Body of pancreas (tissue), 4 donors: Measurements from ENCODE around the gene ADAT1. TPM values are rescaled to one million over a fixed set of nuclear protein-coding genes. Genes with fewer than 3 reads are reported as not detected.

Source experiments
- ATAC-seq: fragments of 150-250 bp; one replicate; pipeline ENCODE4 v1.9.1; 2016
- DNase-seq, 4 donors: peaks; one replicate each; pipeline ENCODE4 v3.0.0-alpha.2; 2019
- H3K27ac ChIP-seq, 4 donors: fragments of 200-600 bp; sonication (generic); 1 replicate in 3 of 4; 2 replicates in 1 of 4; pipeline versions ENCODE4 v1.5.1 to v1.6.1; 2016 to 2019; ENCODE audit warnings: mild to moderate bottlenecking in 1 of 4, mixed read lengths in 1 of 4, moderate library complexity in 1 of 4
- H3K27me3 ChIP-seq, 2 donors: fragments of 200-600 bp; sonication (generic); one replicate each; pipeline ENCODE4 v1.6.0; 2016; ENCODE audit warnings: mild to moderate bottlenecking in 1 of 2
- H3K36me3 ChIP-seq, 2 donors: fragments of 200-600 bp; sonication (generic); replicated peaks in 1 of 2; 2 replicates each; pipeline ENCODE4 v1.5.1; 2016; ENCODE audit warnings: low read depth in 2 of 2; ENCODE audit not compliant: insufficient read depth in 1 of 2
- H3K4me1 ChIP-seq: fragments of 200-600 bp; sonication (generic); one replicate; pipeline ENCODE4 v1.6.0; 2016
- H3K4me3 ChIP-seq, 2 donors: fragments of 200-600 bp; sonication (generic); 1 replicate in 1 of 2; 2 replicates in 1 of 2; pipeline ENCODE4 v1.5.1; 2016 to 2019
- H3K9me3 ChIP-seq, 3 donors: fragments of 200-600 bp; sonication (generic); 1 replicate in 2 of 3; 2 replicates in 1 of 3; pipeline ENCODE4 v1.5.1; 2016
- POLR2A ChIP-seq, 3 donors: fragments of 450-650 bp; IDR thresholded peaks; one replicate each; pipeline ENCODE4 v1.6.1; 2016; ENCODE audit warnings: antibody characterized with exemption in 3 of 3, mild to moderate bottlenecking in 2 of 3
- WGBS, 2 donors: methylation state at CpG; one replicate each; pipeline ENCODE4 v1.1.5; 2017; 5-methylcytosine and 5-hydroxymethylcytosine counted together
- intact Hi-C: fragments of 100-400 bp; cut with DNase I; formaldehyde crosslinking; loops from one replicate; pipeline ENCODE4 v1.15.1; 2023
- total RNA-seq, 2 donors: library from RNA; depleted of rRNA; stranded (reverse); fragments of >200 nt; gene quantifications; one replicate each; pipeline ENCODE4 v1.1.0, GENCODE V29; 2016
- TF ChIP-seq, protein P1 (sequence below), 7 experiments: fragments of 450-650 bp in 4 of 7; fragments of 200-600 bp in 3 of 7; sonication (generic) in 3 of 7; IDR thresholded peaks; one replicate each; pipeline ENCODE4 v1.5.1; 2016 to 2019; ENCODE audit warnings: antibody characterized with exemption in 7 of 7

ADAT1 gene, protein sequence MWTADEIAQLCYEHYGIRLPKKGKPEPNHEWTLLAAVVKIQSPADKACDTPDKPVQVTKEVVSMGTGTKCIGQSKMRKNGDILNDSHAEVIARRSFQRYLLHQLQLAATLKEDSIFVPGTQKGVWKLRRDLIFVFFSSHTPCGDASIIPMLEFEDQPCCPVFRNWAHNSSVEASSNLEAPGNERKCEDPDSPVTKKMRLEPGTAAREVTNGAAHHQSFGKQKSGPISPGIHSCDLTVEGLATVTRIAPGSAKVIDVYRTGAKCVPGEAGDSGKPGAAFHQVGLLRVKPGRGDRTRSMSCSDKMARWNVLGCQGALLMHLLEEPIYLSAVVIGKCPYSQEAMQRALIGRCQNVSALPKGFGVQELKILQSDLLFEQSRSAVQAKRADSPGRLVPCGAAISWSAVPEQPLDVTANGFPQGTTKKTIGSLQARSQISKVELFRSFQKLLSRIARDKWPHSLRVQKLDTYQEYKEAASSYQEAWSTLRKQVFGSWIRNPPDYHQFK
- total RNA-seq: 10 to 100 TPM; 12.9 to 14.8 TPM

DNA sequence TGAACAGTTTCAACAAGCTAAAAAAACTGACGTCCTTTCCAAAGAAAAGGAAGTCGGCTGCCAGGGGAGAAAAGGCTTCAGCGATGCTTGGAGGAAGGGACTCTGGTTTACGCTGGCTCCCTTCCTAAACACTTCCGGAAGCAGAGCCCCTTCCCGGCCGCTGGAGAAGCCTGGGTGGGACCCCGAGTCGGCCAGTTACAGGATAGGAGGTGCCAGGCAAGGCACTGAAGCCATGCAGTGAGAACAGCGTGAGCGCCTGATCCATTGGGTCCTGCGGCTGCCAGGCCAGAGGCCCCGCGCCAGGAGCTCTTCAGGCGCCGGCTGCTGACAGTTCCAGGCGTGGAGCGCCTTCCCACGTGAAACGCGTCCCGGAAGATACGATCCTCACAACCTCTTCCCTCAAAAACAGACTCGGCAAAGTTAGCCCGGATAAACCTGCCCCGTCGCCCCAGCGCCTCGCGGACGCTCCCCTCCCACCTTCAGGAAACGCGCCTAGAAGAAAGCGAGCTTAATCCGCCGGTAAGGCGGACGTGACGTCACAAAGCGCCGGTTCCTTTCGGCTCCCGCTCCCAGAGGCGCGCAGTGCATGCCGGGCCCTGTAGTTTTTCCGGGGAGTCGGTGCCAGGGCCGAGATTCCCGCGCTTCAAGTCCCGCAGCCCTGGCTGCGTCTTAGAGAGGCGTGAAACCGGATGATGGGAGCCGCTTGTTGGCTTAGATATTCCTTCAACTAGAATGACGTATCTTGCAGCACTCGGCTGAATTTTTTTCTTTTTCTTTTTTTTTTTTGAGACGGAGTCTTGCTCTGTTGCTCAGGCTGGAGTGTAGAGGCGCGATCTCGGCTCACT lies at the start of gene ADAT1:
ADAT1 (minus strand) TSS at position 521 of the 845 bp plus-strand sequence. CDS start 2,482 bp downstream, outside the sequence.
- Histone ChIP-seq H3K36me3 (peaks cover 4 to 7% of the 10 kb centered on the region in 2 donors), H3K27ac (peak within 1 kb of the TSS; percentile 59 to 92 (median 79)), H3K4me1 (peaks cover 12% of the 10 kb centered on the region), H3K27me3 (no peaks in the 10 kb centered on the region), H3K9me3 (no peaks in the 10 kb centered on the region), H3K4me3 (peak within 1 kb of the TSS; percentile 54 to 57)
- DNase-seq (peak; percentile 97 to 98 (median 98)), ATAC-seq (peak; percentile 97)
- intact Hi-C loops: no loop called here
- 1% methylated on average over 39 to 59 of the region's 62 CpGs for WGBS, 2 donors
- TF ChIP-seq, protein P1, sequence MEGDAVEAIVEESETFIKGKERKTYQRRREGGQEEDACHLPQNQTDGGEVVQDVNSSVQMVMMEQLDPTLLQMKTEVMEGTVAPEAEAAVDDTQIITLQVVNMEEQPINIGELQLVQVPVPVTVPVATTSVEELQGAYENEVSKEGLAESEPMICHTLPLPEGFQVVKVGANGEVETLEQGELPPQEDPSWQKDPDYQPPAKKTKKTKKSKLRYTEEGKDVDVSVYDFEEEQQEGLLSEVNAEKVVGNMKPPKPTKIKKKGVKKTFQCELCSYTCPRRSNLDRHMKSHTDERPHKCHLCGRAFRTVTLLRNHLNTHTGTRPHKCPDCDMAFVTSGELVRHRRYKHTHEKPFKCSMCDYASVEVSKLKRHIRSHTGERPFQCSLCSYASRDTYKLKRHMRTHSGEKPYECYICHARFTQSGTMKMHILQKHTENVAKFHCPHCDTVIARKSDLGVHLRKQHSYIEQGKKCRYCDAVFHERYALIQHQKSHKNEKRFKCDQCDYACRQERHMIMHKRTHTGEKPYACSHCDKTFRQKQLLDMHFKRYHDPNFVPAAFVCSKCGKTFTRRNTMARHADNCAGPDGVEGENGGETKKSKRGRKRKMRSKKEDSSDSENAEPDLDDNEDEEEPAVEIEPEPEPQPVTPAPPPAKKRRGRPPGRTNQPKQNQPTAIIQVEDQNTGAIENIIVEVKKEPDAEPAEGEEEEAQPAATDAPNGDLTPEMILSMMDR (IDR thresholded peaks at IDR 0.05): peak in 2 of 7 experiments; percentile 7 to 12
- TF ChIP-seq POLR2A (IDR thresholded peaks at IDR 0.05): peak in 2 of 3 donors; percentile 81 to 85

DNA sequence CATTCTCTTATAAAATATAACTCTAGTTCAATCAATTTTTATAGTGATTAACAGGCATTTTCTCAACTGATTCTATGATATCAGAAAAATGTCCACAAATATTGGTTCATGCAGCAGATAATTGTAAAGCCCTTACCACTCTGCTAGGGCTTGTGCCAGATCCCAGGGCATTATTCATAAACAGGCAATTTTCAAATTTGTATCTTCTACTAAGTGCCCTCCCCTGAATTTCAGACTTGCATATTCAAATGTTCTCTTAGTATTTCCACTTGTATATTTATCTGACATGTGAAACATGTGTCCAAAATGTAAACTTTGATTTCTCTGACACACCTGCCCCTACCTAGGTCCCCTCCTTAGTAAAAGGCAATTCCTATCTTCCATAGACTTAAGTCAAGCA lies 44.4 kb upstream of the ADAT1 start:
- Histone ChIP-seq H3K4me3 (no peak overlapping the region), H3K4me1 (no peaks in the 10 kb centered on the region), H3K27me3 (no peaks in the 10 kb centered on the region), H3K9me3 (no peaks in the 10 kb centered on the region), H3K27ac (no peak overlapping the region), H3K36me3 (no peaks in the 10 kb centered on the region)
- TF ChIP-seq, protein P1 (IDR thresholded peaks at IDR 0.05): no peak
- TF ChIP-seq POLR2A (IDR thresholded peaks at IDR 0.05): no peak
- intact Hi-C loops: no loop called here
- DNase-seq (no peak), ATAC-seq (no peak)

DNA sequence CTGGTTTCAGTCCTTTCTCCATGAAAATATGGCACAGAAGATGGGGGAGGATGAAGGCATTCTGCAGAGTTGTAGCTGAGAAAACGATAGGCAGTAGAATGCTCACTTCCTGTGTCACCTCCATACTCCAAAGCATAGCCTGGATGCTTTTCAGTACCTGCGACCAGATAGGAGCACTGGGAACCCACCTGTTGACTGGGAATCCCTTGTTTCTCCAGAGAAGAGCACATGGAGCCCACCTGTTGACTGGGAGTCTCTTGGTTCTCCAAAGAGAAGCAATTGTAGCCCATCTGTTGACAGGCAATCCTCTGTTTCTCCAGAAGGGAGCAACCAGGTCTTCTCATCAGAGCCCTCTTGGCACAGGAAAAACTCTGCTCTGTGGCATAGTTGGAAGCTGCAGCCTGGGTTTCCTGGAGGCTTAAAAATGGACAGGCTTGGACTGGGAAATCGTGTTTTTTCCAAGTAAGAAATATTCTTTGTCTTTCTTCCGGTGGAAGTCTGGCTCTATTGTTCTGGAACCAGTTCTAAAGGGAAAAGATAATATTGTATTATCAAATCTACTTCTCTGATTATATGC lies 37.7 kb upstream of the ADAT1 start:
- intact Hi-C loops: no loop called here
- H3K4me3 ChIP-seq: no peak overlapping the region

DNA sequence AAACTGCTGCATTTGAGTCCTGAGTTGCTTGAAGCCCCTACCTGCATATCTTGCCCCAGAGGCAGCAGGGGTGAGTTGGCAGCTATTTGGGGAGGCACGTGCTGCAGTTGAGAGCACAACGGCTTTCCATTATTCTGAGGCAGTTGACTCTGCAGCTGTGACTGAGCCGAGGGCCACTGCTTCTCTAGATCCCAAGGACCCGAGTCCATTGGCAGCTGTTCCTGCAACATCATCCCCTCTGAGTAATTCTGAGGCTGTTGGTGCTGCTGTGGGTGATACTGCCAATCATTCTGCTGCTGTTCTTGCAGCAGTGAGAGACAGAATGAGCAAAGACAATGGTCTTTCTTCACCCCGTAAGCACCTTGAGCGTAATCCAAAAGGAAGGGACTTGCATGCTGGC lies 37.2 kb upstream of the ADAT1 start:
- no peak overlapping the region for H3K4me3 ChIP-seq
- DNase-seq (no peak), ATAC-seq (no peak)
- H3K27ac ChIP-seq: no peak overlapping the region
- no peaks in the 10 kb centered on the region for H3K4me1 ChIP-seq
- H3K27me3 ChIP-seq: no peaks in the 10 kb centered on the region
- H3K9me3 ChIP-seq: no peaks in the 10 kb centered on the region
- 86 to 89% methylated on average over 6 of the region's 6 CpGs for WGBS, 2 donors
- intact Hi-C loops: no loop called here
- peaks cover 0 to 19% of the 10 kb centered on the region in 2 donors for H3K36me3 ChIP-seq
- TF ChIP-seq, protein P1 (IDR thresholded peaks at IDR 0.05): no peak
- TF ChIP-seq POLR2A (IDR thresholded peaks at IDR 0.05): no peak

More for the DNA sequence above, 37.7 kb upstream of the ADAT1 start:
- TF ChIP-seq, protein P1 (IDR thresholded peaks at IDR 0.05): no peak
- no peak for TF ChIP-seq POLR2A (IDR thresholded peaks at IDR 0.05)
- H3K9me3 ChIP-seq: no peaks in the 10 kb centered on the region
- H3K36me3 ChIP-seq: peaks cover 0 to 15% of the 10 kb centered on the region in 2 donors
- no peaks in the 10 kb centered on the region for H3K4me1 ChIP-seq
- no peak overlapping the region for H3K27ac ChIP-seq
- WGBS, 2 donors: 69% methylated on average over 4 of the region's 4 CpGs
- no peaks in the 10 kb centered on the region for H3K27me3 ChIP-seq
- ATAC-seq: no peak
- DNase-seq: no peak
